GM13977 (cell line): ENCODE data around the gene FHAD1.

Source experiments
- DNase-seq: peaks from one replicate; pipeline ENCODE4 v3.0.0; 2012; ENCODE audit warnings: low spot score
- in situ Hi-C: fragments of 300-500 bp; cut with MboI; formaldehyde crosslinking; loops from one replicate; pipeline ENCODE4 v1.12.0; 2022; ENCODE audit warnings: low sequenced_read_pairs, low pct_unique_long_range_greater_than_20kb, mixed read lengths, inconsistent platforms; ENCODE audit not compliant: unreplicated experiment
- TF ChIP-seq, protein P1 (sequence below): IDR thresholded peaks from 2 replicates; pipeline ENCODE4 v1.5.1; 2012; ENCODE audit warnings: mild to moderate bottlenecking, control low read depth; ENCODE audit not compliant: insufficient read depth; ENCODE audit errors: extremely low read depth, missing control alignments

The FHAD1 gene

DNA sequence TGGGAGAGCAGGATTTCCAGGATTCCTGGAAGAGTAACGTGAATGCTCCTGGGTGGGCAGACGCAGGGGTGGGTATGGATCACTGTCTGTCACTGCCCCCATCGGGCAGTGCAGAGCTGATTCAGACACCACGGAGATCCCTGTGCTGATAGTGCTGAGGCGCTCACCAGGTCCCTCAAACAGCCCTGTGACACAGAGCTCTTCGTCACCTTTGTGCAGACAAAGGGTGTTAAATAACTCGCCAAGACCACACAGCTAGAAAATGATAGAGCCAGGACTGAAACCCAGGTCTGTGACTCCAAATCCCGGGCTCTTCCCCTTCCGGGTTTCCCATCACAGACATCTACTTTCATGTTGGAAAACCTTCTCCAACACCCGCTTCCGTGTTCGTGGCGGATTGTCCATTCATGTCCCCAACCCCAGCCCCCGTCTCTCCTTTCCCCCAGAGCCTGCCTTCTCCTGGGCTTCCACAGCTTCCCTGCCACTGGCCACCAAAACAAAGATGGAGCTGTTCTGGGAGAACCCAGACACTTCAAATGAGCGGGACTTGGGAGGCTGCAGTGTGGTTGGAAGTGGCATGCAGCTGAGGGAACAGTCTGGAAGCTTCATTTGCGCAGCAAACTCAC, 165.3 kb downstream of the FHAD1 start:
- TF ChIP-seq, protein P1, sequence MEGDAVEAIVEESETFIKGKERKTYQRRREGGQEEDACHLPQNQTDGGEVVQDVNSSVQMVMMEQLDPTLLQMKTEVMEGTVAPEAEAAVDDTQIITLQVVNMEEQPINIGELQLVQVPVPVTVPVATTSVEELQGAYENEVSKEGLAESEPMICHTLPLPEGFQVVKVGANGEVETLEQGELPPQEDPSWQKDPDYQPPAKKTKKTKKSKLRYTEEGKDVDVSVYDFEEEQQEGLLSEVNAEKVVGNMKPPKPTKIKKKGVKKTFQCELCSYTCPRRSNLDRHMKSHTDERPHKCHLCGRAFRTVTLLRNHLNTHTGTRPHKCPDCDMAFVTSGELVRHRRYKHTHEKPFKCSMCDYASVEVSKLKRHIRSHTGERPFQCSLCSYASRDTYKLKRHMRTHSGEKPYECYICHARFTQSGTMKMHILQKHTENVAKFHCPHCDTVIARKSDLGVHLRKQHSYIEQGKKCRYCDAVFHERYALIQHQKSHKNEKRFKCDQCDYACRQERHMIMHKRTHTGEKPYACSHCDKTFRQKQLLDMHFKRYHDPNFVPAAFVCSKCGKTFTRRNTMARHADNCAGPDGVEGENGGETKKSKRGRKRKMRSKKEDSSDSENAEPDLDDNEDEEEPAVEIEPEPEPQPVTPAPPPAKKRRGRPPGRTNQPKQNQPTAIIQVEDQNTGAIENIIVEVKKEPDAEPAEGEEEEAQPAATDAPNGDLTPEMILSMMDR = no peak
- in situ Hi-C loops = loop anchor here (25.0 kb wide), 1 partner anchor 275 kb away; no protein-coding TSS in a partner anchor
- no peak for DNase-seq

DNA sequence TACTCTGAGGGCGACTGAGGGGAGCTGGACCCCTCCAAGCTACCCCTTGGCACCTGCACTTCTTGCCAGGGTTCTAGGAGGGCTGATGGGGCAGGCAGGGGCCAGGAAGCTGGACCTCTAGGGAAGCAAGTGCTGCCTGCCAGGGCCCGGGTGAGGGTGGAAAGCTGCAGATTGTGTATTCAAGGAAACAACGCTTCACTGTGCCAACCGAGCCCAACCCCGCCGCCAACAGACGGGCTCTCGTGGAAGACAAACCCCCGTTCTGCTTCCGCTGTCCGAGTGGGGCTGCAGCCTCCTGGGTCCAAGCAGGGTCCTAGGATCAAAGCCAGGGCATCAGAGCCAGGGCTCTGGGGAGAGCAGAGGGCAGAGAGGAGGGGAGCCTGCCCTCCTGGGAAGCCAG, 165.8 kb downstream of the FHAD1 start:
- TF ChIP-seq, protein P1 = no peak
- in situ Hi-C loops = loop anchor here (25.0 kb wide), 1 partner anchor 276 kb away; no protein-coding TSS in a partner anchor
- DNase-seq = no peak

DNA sequence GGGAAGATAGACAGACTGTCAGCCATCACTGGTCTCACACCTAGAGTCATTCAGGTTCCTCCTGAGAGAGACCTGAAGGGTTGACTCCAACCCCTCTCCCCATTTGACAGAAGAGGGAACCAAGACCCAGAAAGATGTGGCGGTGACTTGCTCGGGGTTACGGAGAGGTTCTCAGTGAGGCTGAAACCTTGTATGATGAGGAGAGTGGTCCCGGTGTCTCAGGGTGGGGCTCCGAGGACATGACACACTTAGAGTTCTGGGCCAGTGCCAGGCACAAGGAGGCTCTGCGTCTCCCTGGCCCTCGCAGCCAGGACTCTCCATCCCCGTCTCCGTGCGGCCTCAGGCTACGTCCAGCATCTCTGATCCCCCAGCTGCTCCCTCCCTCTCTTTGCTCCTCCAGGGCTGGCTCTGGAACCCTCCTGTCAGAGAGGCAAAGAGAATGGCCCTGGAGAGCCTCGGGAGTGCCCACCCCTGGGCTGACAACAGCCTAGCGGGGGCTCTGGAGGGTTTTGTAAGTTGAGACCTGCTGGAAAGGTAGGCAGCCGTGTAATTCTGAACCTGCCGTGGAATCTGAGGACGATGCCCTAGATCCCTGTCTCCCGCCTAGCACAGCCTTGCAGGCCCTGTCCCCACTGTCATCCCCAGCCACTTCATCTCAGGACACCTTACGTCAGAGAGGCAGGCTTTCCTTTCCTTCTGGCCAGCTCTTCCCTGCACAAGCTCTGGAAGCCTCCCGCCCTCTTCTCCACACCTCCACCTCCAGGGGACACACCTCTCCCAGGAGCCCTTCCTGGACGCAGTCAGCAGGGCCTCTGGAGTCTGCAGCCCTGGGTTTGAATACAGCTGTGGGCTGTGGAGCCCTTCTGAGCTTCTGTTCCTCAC, 166.8 kb downstream of the FHAD1 start:
- in situ Hi-C loops = loop anchor here (25.0 kb wide), 1 partner anchor 277 kb away; no protein-coding TSS in a partner anchor
- TF ChIP-seq, protein P1 = no peak
- DNase-seq = no peak

DNA sequence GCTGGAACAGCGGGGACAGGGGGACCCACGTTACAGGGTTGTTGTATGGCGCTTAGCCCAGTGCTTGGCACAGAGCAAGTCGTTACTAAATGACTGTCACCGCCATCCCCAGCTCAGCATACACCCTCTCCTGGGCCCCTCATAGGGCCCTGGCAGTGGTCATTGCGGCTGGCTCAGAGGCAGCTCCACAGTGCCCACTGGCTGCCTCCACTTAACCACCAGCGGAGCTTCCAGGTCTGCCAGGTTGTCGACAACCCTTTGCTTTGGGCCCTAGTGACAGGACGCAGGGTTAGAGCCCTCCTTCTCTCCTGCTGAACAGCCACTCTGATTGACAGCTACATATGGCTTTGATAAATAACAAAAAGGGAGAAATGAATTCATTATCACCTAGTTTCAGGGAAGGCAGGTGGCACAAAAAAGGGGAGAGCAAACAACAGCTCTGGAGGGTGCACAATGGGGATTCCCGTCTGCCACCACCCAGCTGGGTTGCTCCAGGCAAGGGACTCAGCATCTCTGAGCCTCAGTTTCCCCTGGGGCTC, 167.5 kb downstream of the FHAD1 start:
- in situ Hi-C loops = loop anchor here (25.0 kb wide), 1 partner anchor 277 kb away; no protein-coding TSS in a partner anchor
- TF ChIP-seq, protein P1 = no peak
- DNase-seq = no peak

DNA sequence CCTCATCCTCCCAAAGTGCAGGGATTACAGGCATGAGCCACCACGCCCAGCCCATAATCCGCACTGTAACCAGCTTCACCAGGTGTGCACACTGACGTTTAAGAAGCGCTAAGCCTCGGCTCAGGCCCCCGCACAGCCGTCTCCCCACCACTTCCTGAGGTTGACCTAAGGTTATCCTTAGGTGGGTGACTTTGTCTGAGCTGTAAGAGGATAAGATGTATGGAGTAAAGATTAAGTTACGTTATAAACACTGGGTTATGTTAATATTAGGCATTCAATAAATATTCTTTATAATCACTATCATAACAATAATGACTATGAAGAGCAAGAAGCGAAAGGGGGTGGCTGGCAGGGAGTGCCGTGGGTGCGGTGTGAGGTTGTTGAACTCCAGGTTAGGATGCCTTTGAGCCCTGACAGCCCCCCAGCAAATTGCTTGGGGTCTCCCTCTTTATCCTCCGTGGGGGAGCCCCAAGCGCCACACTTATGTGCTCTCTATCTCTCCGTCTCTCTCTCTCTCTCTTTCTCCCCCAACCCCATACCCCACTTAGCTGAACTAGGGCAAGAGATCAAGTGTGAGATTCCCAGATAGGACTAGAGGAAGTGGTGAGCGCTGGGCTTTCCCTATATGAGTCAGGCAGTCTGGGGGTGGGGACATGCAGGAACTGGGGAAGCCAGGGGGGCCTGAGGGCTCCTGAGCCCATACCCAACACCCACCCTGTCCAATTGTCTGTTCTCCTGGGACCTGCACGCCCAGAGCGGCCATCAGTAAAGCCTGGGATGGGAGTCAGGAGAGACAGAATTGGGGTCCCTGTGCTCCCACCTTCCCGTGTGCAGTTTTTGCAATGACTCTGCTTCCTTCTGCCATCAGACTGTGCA, 170.3 kb downstream of the FHAD1 start:
- no peak for DNase-seq
- TF ChIP-seq, protein P1 = no peak
- in situ Hi-C loops = loop anchor here (25.0 kb wide), 1 partner anchor 280 kb away; no protein-coding TSS in a partner anchor
